Fibroblast of mammary gland (primary cell): ENCODE measurements around the gene PRR16.
A peak's percentile ranks its signal among the peaks of the same experiment; 100 is the strongest.

Experiments
- DNase-seq: peaks from one replicate; pipeline ENCODE4 v3.0.0-alpha.2; 2010; ENCODE audit warnings: low read depth
- H3K4me3 ChIP-seq: 2 replicates; pipeline ENCODE4 v1.5.1; 2011; ENCODE audit warnings: low read depth, mild to moderate bottlenecking, low read length, moderate library complexity; ENCODE audit not compliant: control insufficient read depth
- TF ChIP-seq, protein P1 (sequence below): conservative IDR thresholded peaks from 2 replicates; pipeline ENCODE4 v1.5.1; 2011; ENCODE audit warnings: low read depth, low read length, inconsistent platforms; ENCODE audit not compliant: control insufficient read depth, insufficient read depth

Gene PRR16

DNA sequence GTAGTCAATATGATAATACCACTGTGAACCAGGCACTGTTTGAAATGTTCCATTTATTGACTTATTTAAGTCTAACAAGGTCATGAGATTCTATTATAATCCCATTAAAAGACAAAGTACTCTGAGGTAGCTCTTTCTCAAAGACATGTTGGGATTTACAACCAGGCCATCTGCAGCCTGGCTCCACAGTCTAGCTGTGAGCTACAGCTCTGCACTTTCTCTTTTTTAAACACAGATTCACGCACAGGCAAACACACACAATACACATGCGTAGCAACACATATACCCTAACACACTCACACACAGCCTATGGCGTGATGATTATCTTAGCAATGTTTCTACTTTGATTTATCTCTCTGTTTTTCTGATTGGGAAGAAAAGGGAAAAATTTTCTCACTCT lies 174.3 kb downstream of the PRR16 start:
- no peak for DNase-seq
- no peak overlapping the region for H3K4me3 ChIP-seq
- TF ChIP-seq, protein P1, sequence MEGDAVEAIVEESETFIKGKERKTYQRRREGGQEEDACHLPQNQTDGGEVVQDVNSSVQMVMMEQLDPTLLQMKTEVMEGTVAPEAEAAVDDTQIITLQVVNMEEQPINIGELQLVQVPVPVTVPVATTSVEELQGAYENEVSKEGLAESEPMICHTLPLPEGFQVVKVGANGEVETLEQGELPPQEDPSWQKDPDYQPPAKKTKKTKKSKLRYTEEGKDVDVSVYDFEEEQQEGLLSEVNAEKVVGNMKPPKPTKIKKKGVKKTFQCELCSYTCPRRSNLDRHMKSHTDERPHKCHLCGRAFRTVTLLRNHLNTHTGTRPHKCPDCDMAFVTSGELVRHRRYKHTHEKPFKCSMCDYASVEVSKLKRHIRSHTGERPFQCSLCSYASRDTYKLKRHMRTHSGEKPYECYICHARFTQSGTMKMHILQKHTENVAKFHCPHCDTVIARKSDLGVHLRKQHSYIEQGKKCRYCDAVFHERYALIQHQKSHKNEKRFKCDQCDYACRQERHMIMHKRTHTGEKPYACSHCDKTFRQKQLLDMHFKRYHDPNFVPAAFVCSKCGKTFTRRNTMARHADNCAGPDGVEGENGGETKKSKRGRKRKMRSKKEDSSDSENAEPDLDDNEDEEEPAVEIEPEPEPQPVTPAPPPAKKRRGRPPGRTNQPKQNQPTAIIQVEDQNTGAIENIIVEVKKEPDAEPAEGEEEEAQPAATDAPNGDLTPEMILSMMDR: no peak

DNA sequence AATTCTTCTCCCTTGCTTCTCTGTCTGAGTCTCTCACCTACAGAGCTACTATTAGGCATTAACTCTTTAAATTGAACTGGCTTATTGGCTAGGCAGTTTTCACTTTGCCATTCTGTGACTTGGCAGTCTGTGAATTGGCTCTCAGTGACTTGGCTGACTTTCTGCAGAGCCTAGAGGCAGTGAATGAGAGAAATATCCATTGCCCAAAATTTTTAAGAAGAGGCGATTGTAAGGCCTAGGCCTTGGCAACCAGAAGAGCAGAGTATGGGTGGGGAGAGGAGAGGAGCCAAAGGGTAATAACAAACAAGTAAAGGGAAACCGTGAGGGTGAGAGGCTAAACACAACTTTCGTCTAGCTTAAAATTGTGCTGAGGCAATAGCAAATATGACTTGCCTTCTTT lies 176.7 kb downstream of the PRR16 start:
- H3K4me3 ChIP-seq: no peak overlapping the region
- TF ChIP-seq, protein P1: no peak
- DNase-seq: no peak

GRCh38 chr5:120644516-120644915 lies 180.4 kb downstream of the PRR16 start:
- TF ChIP-seq, protein P1: no peak
- peak; percentile 5 for DNase-seq
- H3K4me3 ChIP-seq: no peak overlapping the region

GRCh38 chr5:120655828-120656435 lies 191.8 kb downstream of the PRR16 start:
- H3K4me3 ChIP-seq: no peak overlapping the region
- TF ChIP-seq, protein P1: peak; percentile 63
- DNase-seq: peak; percentile 43

GRCh38 chr5:120657104-120657503 lies 193.0 kb downstream of the PRR16 start:
- TF ChIP-seq, protein P1: no peak
- DNase-seq: no peak
- no peak overlapping the region for H3K4me3 ChIP-seq

- H3K4me3 ChIP-seq: no peak overlapping the region
- TF ChIP-seq, protein P1: no peak
- no peak for DNase-seq
These were observed 213.4 kb downstream of the PRR16 start for GRCh38 chr5:120677481-120677880.

GRCh38 chr5:120678279-120678678 lies 214.2 kb downstream of the PRR16 start:
- DNase-seq: peak; percentile 34
- no peak overlapping the region for H3K4me3 ChIP-seq
- TF ChIP-seq, protein P1: no peak
